PC-9 (cell line): ENCODE measurements around the gene CCM2.

Source experiments
- CTCF ChIP-seq: fragments of 200-600 bp; sonication (generic); conservative IDR thresholded peaks from 2 replicates; pipeline ENCODE4 v1.6.1; 2017; ENCODE audit warnings: mixed run types, antibody characterized with exemption, mild to moderate bottlenecking, moderate library complexity
- EZH2 ChIP-seq: fragments of 200-600 bp; sonication (generic); IDR thresholded peaks from 2 replicates; pipeline ENCODE4 v1.8.0; 2017; ENCODE audit warnings: antibody characterized with exemption, low read depth

DNA sequence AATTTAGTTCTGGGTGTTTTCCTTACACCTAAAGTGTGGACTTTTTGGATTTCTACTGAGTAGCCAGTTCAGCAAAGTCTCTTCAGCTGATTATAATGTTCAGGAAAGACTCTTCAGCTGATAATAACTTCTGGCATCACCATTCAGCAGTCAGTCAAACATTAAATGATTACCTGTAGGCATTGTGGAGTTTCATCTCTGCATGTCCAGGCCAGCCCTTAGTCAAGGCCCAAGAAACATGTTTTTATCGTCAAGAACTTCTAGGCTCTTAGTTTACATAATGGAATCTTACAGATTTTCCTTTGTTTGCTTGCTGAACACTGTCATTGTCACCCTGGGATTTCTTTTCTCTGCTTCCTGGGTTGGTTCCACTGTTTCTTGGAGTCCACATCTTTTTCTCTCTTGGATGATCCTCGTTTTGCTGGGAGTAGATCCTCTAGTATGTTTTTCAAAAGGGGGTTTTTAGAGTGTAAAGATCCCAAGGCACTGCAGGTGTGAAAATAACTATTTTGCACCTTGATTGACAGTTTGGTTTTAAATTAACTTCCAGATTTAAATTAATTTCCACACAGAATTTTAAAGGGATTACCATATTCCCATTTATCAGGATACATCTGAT is 24.2 kb downstream of the CCM2 start:
- TF ChIP-seq CTCF (no peak), EZH2 (no peak)
